GM06990 (cell line): ENCODE measurements around the gene FBN2.

Experiments
- DNase-seq: peaks from one replicate; pipeline ENCODE4 v3.0.0-alpha.2; 2011; ENCODE audit not compliant: insufficient read length; ENCODE audit errors: extremely low read depth
- H3K27me3 ChIP-seq: replicated peaks from 2 replicates; pipeline ENCODE4 v1.6.0; 2011; ENCODE audit warnings: low read length; ENCODE audit not compliant: control insufficient read depth, insufficient read depth
- H3K36me3 ChIP-seq: 2 replicates; pipeline ENCODE4 v1.5.1; 2011; ENCODE audit warnings: low read length; ENCODE audit not compliant: control insufficient read depth, insufficient read depth
- H3K4me3 ChIP-seq: replicated peaks from 2 replicates; pipeline ENCODE4 v1.5.1; 2011; ENCODE audit warnings: low read depth, mild to moderate bottlenecking, control low read depth, low read length
- CTCF ChIP-seq: IDR thresholded peaks from 2 replicates; pipeline ENCODE4 v1.5.1; 2011; ENCODE audit warnings: low read length, control low read depth, mild to moderate bottlenecking, inconsistent platforms; ENCODE audit not compliant: insufficient read depth, poor library complexity, severe bottlenecking

Gene FBN2

GRCh38 chr5:128399111-128399510 lies 138.9 kb downstream of the FBN2 start:
- Histone ChIP-seq H3K36me3 (no peaks in the 10 kb centered on the region), H3K4me3 (no peak overlapping the region), H3K27me3 (no peaks in the 10 kb centered on the region)
- no peak for TF ChIP-seq CTCF
- no peak for DNase-seq

GRCh38 chr5:128397876-128398275 lies 140.2 kb downstream of the FBN2 start:
- DNase-seq: no peak
- Histone ChIP-seq H3K4me3 (no peak overlapping the region), H3K36me3 (no peaks in the 10 kb centered on the region), H3K27me3 (no peaks in the 10 kb centered on the region)
- no peak for TF ChIP-seq CTCF

- DNase-seq: no peak
- no peaks in the 10 kb centered on the region for H3K27me3 ChIP-seq
- TF ChIP-seq CTCF: no peak
- no peaks in the 10 kb centered on the region for H3K36me3 ChIP-seq
- no peak overlapping the region for H3K4me3 ChIP-seq
Measured at GRCh38 chr5:128395073-128395472, 143.0 kb downstream of the FBN2 start.

- DNase-seq: no peak
- no peak for TF ChIP-seq CTCF
- no peaks in the 10 kb centered on the region for H3K27me3 ChIP-seq
- no peaks in the 10 kb centered on the region for H3K36me3 ChIP-seq
- no peak overlapping the region for H3K4me3 ChIP-seq
Measured at GRCh38 chr5:128384068-128384467, 154.0 kb downstream of the FBN2 start.

- Histone ChIP-seq H3K36me3 (no peaks in the 10 kb centered on the region), H3K27me3 (no peaks in the 10 kb centered on the region), H3K4me3 (no peak overlapping the region)
- DNase-seq: no peak
- TF ChIP-seq CTCF: no peak
Measured at GRCh38 chr5:128380337-128380736, 157.7 kb downstream of the FBN2 start.

GRCh38 chr5:128378632-128379031 lies 159.4 kb downstream of the FBN2 start:
- no peaks in the 10 kb centered on the region for H3K36me3 ChIP-seq
- TF ChIP-seq CTCF: no peak
- H3K27me3 ChIP-seq: no peaks in the 10 kb centered on the region
- no peak overlapping the region for H3K4me3 ChIP-seq
- DNase-seq: no peak
